HG03139 (cell line): ENCODE measurements around the gene SLC16A3.

Experiments
- ATAC-seq: cut with Tn5 transposase; IDR thresholded peaks from one replicate; pipeline ENCODE4 v1.9.1; 2021; ENCODE audit not compliant: unreplicated experiment

Gene SLC16A3

DNA sequence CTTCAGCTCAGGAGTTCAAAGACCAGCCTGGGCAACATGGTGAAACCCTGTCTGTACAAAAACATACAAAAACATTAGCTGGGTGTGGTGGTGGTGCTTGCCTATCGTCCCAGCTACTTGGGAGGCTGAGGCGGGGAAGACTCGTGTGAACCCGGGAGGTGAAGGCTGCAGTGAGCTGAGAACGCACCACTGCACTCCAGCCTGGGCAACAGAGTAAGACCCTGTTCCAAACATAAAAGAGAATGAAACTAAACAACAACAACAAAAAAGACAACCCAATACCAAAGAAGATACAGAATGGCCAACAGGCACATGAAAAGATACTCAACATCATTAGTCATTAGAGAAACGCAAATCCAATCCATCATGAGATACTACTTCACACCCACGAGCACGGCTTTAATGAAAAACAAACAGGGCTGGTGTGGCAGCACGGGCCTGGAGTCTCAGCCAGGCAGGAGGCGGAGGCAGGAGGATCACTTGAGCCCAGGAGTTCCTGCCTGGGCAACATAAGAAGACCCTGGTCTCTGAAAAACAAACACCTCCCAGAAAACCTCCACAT lies 7.4 kb upstream of the SLC16A3 start:
- no peak for ATAC-seq

DNA sequence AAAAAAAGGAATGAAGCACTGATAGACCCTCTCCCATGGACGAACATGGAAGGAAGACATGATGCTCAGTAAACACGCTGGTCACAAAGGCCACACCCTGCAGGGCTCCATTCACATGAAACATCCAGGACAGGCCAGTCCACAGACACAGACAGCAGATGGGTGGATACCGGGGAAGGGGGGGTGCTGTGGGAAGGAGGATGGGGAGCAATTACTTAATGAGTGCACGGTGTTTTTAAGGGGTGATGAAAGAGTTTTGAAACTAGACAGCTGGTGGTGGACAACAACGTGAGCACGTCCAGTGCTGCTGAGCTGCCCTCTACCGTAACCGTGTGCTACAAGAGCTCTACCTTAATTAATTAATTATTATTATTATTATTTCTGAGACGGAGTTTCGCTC lies 6.0 kb upstream of the SLC16A3 start:
- no peak for ATAC-seq

GRCh38 chr17:82223517-82223916 lies 5.3 kb upstream of the SLC16A3 start:
- ATAC-seq: no peak

DNA sequence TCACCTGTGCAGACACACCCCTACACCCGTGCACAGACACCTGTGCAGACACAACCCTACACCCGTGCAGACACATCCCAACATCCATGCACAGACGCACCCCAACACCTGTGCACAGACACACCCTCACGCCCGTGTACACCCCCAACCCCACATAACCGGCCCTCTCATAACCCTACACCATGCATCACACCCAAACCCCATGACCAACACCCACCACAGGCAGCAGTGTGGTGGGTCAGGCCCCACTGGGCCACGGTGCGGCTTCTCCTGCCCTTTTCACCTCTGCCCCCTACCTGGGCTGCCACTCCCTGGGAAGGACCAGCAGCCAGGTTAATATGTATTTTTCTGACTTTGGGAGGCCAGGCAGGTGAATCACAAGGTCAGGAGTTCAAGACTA lies 4.2 kb upstream of the SLC16A3 start:
- ATAC-seq: no peak

- ATAC-seq: no peak
Observed at GRCh38 chr17:82225368-82226029, 3.3 kb upstream of the SLC16A3 start.

DNA sequence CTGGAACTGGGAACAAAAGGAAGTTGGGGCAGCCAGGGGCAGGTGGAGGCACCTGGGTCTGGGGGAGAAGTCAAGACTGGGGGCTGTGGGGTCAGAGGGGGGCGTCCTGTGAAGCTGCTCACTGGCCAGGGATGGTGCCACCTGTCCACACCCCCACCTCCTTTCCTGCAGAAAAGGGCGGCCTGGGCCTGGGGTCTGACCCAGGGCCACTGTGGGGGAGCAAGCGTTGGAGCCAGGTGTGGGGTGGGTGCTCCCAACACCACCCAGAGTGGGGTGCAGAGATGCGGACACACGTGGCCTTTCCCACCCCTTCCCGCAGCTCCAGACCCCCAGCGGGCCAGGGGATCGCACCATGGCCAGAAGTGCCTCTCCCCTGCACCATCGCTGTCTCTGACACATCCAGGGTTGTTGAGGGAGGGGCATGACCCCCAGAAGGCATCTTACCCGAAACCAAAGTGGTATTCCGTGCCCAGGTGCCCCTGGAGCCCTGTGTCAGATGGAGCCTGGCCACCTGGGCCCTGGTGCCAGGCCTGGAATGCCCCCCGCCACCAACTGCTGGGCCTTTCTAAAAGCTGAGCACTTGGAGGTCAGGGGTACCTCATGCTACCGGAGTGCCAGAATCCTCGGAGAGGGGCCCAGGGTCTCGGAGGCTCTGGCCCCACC lies 2.6 kb upstream of the SLC16A3 start:
- no peak for ATAC-seq

GRCh38 chr17:82226809-82227628 lies 1.8 kb upstream of the SLC16A3 start:
- ATAC-seq: no peak

DNA sequence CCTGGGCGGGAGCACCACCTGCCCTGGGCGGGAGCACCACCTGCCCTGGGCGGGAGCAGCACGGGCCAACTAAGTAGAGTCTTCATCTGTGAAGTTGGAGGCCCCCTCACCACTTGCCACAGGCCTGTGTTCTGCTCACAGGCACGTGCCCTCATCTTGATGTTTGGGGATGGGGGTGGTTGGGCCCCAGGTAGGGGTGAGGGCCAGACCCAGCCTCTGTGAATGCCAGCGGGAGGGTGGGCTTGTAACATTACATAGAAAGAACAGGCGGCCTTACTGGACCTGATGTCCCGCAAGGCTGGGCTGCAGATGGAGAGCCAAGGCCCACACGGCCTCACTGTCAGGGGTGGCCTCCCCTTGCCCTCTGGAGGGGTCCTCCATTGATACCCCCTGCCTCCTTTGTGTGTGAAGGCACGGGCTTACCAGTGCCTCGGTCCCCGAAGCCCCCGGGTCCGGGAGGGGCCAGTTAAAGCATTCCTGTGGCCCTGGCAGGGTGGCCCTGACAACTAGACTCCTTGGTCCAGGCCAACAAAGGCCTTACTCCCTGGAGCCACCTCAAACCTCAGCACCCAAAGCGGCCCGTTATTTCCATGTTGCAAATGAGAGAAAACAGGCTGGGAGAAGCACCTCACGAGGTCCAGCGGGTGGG lies 1.1 kb upstream of the SLC16A3 start:
- no peak for ATAC-seq

DNA sequence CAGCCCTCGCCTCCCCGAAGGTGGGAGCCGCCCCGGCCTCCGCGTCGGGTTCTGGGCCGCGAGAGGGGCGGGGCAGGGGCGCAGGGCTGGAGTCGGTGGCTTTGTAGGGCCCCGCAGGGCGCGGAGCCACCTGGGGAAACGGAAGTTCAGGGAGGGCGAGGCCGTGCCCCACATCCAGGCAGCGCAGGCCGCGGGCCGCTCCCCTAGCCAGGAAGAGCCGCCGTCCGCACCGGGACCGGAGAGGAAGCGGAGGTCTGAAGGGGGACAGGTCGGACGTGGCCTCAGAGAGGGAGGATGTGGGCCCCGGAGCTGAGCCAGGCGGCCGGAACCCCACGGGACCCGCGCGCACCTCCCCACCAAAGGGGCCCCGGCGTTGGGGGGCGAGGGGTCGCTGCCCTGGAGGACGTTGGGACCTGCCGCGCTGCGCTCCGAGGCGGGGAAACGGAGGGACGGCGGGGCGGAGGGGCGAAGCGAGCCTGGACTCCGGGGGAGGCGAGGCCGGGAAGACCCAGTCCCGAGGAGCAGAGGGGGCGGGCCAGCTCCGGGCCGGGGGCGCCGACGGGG lies 482 bp upstream of the SLC16A3 start:
- no peak for ATAC-seq

- no peak for ATAC-seq
Observed at GRCh38 chr17:82229698-82230608, 1.1 kb downstream of the SLC16A3 start.

GRCh38 chr17:82230609-82231311 lies 1.9 kb downstream of the SLC16A3 start:
- ATAC-seq: peak; percentile 37

DNA sequence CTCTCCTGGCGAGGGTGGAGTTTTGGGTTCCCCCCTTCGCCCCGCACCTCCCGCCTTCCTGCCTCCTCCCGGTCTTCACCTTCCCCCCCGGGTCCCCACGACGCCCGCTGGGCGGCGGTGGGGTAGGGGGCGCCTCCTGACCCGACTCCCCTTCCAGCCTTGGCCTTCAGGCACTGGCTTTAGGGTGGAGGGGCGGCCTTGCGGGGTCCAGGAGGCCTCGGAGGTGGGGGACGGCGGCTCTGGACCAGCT lies 2.4 kb downstream of the SLC16A3 start:
- ATAC-seq: no peak

DNA sequence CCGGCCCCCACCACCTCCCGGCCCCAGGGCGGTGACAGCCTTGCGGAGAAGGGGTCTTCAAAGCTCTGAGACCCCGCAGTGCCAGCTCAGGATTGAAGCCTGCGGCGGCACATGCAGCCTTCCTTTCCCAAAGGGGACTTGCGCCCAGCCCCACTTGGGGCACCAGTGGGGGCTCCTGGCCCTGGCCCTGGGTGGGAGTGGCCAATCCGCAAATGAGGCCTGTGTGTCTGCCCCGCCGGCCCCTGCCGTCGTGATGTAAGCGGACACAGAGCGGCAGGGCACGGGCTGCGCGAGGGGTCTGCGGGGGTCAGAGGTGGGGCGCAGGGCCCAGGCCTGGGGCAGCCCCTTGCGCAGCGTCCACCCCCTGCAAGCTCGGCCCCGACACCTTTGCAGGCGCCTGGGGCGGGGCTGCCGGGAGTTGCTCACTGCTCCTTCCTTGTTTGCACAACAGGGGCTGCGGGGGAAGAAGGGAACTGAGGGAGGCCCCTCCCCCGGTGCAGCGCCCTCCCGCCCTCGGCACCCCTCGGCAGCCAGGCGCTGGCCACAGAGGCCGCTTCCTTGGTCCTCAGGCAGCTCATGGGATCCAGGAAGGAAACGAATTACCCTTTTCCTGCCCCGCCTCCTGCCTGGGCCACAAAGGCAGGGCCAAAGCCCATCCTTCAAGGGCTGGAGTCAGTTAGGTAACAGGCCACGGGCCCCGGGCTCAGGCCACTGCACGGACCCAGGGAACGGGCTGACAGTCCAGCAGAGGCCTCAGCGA lies 2.9 kb downstream of the SLC16A3 start:
- ATAC-seq: no peak

GRCh38 chr17:82232322-82232820 lies 3.5 kb downstream of the SLC16A3 start:
- ATAC-seq: no peak

GRCh38 chr17:82232876-82233785 lies 4.3 kb downstream of the SLC16A3 start:
- no peak for ATAC-seq

DNA sequence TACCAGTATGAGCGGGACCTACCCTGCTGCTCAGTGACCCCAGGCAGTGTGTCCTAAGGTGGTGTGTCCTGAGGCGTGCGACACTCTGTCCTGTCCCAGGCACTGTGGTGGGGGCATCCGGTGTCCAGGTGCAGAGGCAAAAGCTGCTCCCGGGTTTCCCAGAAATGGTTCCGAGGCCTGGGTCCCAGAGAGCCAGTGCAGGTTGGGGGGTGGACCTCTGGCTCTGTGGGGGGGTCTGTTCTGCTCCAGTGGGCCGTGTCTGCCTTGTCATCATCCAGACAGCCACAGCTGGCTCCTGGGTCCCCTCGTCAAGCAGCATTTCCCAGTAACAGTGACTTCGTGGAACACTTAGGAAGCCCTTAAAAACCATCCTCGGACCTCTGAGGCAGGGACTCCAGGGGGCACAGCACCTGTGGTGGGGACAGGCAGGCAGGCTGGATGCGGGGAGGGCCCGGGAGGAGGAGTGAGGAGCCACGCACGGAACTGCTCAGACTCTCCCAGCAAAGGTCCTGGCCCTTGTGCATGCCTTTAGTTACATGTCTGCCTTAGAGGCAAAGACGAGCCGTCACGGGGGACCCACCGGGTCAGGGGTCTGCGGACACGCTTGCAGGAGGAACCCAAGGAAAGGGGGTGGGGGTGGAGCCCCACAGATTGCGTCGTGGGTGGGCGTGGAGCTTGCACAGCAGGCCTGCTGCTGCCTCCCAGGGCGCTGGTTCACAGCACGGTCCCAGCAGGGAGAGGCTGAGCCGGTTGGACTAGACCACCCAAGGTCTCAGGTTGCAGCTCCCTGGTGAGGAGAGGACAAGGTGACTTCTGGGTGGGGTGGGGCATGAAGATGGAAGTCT lies 5.6 kb downstream of the SLC16A3 start:
- no peak for ATAC-seq
